Urinary bladder (tissue), 4 donors: ENCODE data around the gene ATP5ME. TPM values are rescaled to one million over a fixed set of nuclear protein-coding genes. Genes with fewer than 3 reads are reported as not detected.

ENCODE experiments used
- DNase-seq: peaks from one replicate; pipeline ENCODE4 v3.0.0-alpha.2; 2015; ENCODE audit errors: extremely low spot score
- H3K27ac ChIP-seq: one replicate; pipeline ENCODE4 v1.5.1; 2013; ENCODE audit warnings: low read depth, mild to moderate bottlenecking, moderate library complexity
- H3K36me3 ChIP-seq: one replicate; pipeline ENCODE4 v1.6.1; 2013; ENCODE audit warnings: mild to moderate bottlenecking, moderate library complexity; ENCODE audit not compliant: insufficient read depth
- H3K4me1 ChIP-seq: one replicate; pipeline ENCODE4 v1.6.1; 2013; ENCODE audit warnings: mild to moderate bottlenecking, moderate library complexity; ENCODE audit not compliant: insufficient read depth
- H3K4me3 ChIP-seq: one replicate; pipeline ENCODE4 v1.5.1; 2013; ENCODE audit warnings: low read depth, low read length
- WGBS: extraction: QIAGEN DNeasy Blood & Tissue Kit; methylation state at CpG from one replicate; pipeline ENCODE4 v1.1.7; 2013; 5-methylcytosine and 5-hydroxymethylcytosine counted together
- polyA plus RNA-seq: library from polyadenylated mRNA; stranded (reverse); fragments of 200-250 nt; gene quantifications from one replicate; pipeline ENCODE4 v1.2.3, GENCODE V29; 2013
- total RNA-seq: library from RNA; depleted of rRNA; stranded (reverse); fragments of >200 nt; gene quantifications from one replicate; pipeline ENCODE4 v1.2.3, GENCODE V29; 2014
- donor health status: healthy with polysubstance abuse.
- donor health status: healthy.

Gene ATP5ME
- total and polyA plus RNA-seq, 2 donors = 160 to 430 TPM

DNA sequence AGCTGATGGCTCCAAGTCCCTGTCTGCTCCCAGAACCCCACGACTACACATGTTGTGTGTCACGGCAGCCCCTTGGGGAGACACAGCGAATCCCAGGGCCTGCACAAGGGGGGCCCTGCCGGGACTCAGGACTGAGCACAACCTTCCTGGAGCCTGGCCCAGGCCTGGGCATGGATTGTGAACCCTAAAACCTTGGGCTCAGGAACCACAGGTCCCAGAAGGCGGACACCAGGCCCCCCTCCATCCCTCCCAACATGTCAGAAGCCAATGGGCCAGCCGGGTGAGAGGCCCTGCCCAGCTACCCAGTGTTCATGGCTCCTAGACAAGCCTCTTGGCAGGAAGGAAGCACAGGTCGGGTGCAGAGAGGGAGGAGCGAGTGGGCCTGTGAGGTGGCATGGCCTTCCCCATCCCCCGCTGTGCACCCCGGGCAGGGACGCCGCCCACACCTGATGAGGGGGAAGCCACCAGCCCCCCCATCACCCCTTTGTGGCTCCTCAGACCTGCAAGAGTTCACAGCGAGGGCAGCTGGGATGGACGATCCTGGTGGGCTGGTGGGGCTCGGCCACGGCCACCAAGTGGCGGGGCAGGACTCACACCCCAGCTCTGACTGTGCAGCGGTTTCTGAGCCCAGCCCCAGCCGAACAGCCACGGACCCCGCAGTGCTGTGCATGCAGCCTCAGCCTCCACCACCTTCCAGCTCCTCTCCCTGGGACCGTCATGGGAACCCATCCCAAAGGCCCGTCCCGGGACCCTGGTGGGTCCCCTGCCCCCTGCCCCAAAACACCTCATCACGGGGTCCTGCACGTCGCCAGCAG, 45.0 kb downstream of the ATP5ME start:
- H3K36me3 ChIP-seq = no peaks in the 10 kb centered on the region
- DNase-seq = no peak
- H3K4me3 ChIP-seq = no peak overlapping the region
- H3K4me1 ChIP-seq = no peaks in the 10 kb centered on the region
- 84% methylated on average over 27 of the region's 27 CpGs for WGBS
- no peak overlapping the region for H3K27ac ChIP-seq

DNA sequence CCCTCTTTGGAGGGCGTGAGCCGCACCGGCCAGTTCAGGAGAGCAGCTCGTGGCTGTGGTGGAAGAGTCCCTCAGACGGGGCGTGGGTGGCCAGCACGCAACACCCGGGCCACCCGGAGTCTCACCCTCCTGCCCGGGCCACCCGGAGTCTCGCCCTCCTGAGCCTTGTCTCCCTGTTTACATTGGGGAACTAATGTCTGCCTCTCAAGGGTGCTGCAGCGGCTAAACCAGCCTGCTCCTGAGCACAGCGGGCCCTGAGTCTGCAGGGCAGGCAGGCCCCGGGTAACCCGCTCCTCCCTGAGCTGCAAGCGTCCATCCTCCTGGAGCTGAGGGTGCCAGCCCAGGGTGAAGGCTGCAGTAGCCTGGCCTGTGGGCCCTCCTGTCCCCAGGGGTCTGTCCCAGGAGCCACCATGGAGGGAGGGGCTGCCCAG, 45.8 kb downstream of the ATP5ME start:
- Histone ChIP-seq H3K4me1 (no peaks in the 10 kb centered on the region), H3K4me3 (no peak overlapping the region), H3K36me3 (no peaks in the 10 kb centered on the region), H3K27ac (no peak overlapping the region)
- DNase-seq = no peak
- 91% methylated on average over 17 of the region's 17 CpGs for WGBS

DNA sequence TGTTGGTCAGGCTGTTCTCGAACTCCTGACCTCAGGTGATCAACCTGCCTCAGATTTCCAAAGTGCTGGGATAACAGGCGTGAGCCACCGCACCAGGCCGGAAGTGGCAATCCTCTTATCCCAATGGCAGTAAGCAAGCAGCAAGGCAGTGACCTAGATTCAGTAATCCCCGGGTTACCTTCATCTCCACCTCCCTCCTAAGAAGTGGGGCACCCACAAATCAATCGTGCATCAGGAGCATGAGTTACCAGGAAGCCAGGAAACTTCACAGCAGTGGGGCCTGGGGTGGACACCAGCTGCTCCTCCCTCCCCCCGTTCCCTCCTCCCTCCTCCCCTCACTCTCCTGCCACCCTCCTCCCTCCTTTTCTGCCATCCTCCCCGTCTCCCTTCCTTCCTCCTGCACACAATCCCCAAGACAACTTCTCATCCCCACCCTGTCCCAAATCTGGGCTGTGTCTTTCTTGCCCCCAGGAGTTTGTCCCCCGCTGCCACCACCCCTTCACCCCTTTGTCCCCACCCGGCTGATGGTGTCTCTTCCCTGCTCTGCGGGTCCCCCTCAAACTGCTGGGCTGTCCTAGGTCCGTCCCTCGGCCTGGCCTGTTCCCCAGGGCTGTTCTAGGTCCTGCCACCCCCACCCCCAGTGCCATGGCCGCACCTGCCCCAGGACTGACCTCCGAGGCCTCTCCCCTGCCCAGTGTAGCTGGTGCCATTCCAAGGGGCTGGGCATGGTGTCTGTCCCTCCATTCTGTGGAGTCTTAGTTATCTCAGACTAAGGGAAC, 46.5 kb downstream of the ATP5ME start:
- no peak overlapping the region for H3K27ac ChIP-seq
- no peaks in the 10 kb centered on the region for H3K36me3 ChIP-seq
- no peak overlapping the region for H3K4me3 ChIP-seq
- DNase-seq = no peak
- no peaks in the 10 kb centered on the region for H3K4me1 ChIP-seq
- 73% methylated on average over 14 of the region's 15 CpGs for WGBS

DNA sequence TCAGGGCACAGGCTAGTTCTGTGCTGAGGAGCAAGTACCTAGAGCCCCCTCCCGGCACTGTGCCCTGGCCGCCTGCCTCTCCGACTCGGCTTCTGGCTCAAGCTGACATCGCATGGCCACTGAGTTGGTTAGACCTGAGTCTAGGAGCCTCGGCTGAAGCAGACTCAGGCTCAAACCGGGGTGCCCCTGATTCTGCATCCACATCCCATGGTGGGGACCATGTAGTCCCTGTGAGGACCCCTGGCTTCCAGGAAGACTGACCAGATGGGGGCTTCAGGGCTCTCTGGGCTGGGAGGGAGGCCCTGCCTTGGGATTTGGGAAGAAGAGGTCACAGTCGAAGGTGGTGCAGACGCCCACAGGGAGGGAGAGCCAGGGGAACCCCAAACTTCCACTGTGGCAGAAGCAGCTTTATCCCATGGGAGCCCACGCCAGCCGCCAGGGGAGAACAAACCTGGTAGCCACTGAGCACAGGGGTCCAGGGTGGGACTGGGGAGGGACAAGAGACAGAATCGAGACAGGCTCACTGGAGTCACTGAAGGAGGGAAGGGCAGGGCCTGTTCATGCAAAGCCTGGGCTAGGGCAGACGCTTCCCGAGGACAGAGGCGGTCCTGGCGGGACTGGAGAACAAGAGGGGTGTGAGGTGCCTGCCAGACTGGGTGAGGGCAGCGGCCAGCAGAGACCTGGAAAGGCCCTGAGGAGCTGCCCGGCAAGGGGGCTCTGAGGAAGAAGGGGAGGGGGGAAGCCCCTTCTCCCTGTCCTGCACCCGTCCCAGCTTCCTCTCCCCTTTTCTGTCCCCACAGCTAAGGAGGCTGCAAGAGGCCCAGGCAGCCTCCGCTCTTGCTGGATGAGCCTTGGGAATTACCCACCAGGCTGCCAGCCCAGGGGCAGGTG, 47.6 kb downstream of the ATP5ME start:
- Histone ChIP-seq H3K4me3 (no peak overlapping the region), H3K4me1 (no peaks in the 10 kb centered on the region), H3K36me3 (no peaks in the 10 kb centered on the region), H3K27ac (no peak overlapping the region)
- 69% methylated on average over 20 of the region's 20 CpGs for WGBS
- no peak for DNase-seq

DNA sequence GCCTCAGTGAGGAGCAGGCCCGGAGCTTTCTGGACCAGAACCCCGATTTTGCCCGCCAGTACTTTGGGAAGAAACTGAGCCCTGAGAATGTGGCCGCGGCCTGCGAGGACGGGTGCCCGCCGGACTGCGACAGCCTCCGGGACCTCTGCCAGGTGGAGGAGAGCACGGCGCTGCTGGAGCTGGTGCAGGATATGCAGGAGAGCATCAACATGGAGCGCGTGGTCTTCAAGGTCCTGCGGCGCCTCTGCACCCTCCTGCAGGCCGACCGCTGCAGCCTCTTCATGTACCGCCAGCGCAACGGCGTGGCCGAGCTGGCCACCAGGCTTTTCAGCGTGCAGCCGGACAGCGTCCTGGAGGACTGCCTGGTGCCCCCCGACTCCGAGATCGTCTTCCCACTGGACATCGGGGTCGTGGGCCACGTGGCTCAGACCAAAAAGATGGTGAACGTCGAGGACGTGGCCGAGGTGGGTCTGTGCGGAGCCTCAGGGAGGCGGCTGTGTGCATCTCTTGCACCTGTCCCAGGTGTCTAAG, 48.4 kb downstream of the ATP5ME start:
- no peak overlapping the region for H3K4me3 ChIP-seq
- H3K27ac ChIP-seq = no peak overlapping the region
- H3K4me1 ChIP-seq = no peaks in the 10 kb centered on the region
- WGBS = 92% methylated on average over 39 of the region's 39 CpGs
- H3K36me3 ChIP-seq = no peaks in the 10 kb centered on the region
- DNase-seq = no peak

DNA sequence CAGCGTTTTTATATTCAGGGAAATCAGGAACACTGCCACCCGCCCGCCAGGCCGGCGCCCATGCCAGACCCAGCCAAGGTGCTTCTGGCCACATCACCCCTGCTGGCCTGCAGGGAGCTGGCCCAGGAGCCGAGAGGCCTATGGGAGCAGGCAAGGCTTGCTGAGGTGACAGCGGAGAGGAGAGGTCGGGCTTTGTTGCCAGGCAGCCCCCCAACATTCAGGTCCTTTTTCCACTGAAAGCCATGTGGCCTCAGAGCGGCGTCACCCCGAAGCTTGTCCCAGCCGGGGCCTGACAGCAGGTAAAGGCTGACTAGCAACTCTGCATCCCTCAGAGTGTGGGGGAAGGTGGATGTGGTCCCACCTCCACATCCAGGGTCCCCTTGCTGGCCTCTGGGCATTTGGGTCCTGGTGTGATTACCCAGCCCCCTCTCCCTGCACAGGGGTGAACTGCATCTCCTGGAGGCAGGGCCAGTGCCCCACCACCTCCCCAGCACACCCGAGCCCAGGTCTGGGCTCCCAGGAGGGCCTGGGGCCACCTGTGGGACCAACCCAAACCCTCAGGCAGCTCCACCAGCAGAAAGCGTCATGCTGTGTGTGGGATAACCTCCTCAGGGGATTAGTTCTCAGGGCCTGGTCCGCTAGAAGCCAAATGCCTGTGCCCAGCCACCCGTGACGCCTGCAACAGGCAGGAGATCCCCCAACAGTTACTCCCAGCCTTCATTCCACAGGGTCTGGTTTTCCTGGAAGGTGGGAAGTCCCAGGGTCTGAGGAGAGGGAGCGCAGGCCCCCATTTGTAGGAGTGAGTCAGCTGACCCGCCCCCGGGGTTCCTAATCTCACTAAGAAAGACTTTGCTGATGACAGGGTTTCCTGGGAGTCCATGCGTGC, 49.1 kb downstream of the ATP5ME start, which contains the start of gene PDE6B:
Gene PDE6B (plus strand): TSS at position 869 of the 886 bp plus-strand sequence. CDS start 54 bp downstream, outside the sequence.
- WGBS = 65% methylated on average over 21 of the region's 21 CpGs
- no peak for DNase-seq

DNA sequence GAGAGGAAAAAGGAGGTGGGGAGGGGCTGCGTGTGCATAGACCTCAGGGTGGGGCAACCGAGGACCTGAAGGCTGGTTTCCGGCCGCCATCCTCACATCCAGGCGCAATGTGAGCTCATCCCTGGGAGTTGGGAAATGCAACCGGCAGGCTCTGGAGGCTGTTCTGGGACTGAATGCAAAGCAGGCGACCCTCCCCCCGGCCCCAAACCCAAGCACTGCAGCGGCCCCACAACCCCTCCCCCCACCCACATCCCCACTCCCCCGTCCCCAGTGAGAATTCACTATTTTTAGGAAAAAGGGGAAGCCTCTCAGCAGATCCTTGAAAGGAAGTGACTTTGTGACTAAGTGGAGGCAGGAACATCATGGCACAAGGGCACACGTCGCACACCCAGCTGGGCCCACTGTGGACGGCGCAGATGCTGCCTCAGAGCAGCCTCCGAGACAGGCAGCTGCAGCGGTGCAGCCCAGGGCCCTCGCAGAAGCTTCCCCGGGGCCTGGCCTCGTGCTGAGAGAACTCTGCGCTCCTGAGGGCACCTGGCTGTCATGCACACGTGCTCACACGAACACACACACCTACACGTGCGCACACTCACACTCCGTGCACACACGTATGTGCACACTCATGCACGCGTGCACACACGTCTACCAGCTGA, 50.0 kb downstream of the ATP5ME start:
- no peaks in the 10 kb centered on the region for H3K4me1 ChIP-seq
- no peak for DNase-seq
- 53% methylated on average over 29 of the region's 29 CpGs for WGBS

More for the DNA sequence above, 49.1 kb downstream of the ATP5ME start, which contains the start of gene PDE6B:
- no peaks in the 10 kb centered on the region for H3K36me3 ChIP-seq
- H3K27ac ChIP-seq = no peak within 1 kb of the TSS
- no peak within 1 kb of the TSS for H3K4me3 ChIP-seq
- H3K4me1 ChIP-seq = no peaks in the 10 kb centered on the region

DNA sequence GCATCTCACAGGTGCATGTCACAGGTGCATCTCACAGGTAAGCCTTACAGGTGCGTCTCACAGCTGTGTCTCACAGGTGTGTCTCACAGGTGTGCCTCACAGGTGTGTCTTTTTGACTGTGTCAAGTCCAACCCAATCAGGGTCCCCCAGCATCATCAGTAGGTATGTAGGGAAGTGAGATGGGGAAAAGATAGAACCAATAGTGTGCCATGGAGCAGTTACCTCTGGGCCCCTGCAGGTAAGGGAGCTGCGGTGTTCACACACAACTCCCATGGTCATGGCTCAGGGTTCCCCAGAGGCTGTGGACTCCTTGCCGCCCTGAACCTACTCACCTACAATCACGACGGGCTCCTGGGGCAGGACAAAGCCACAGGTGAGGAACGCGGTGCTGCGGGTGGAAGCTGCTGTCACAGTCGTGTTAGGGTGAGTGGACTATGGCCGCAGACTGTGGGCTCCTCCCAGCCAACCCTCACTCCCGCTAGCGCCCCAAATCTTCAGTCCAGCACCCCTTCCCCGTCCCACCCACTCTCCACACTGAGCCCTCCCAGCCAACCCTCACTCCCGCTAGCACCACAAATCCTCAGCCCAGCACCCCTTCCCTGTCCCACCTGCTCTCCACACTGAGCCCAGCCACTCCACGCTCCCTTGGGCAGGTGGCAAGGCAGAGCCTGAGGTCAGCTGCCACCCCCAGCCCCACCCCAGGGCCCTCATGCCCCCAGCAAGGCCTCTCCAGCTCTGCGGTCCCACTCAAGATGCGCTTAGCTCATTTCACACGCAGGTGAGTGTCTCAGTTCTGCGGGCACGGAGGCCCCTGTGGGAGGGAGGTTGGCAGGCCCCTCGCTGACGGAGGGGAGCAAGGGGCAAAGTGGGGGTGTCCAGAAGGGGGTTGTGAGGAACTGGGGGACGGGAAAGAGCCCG, 50.8 kb downstream of the ATP5ME start:
- Histone ChIP-seq H3K27ac (no peak overlapping the region), H3K36me3 (no peaks in the 10 kb centered on the region), H3K4me1 (no peaks in the 10 kb centered on the region), H3K4me3 (no peak overlapping the region)
- no peak for DNase-seq
- 78% methylated on average over 24 of the region's 24 CpGs for WGBS

More for the DNA sequence above, 50.0 kb downstream of the ATP5ME start:
- no peaks in the 10 kb centered on the region for H3K36me3 ChIP-seq
- H3K4me3 ChIP-seq = no peak overlapping the region
- H3K27ac ChIP-seq = no peak overlapping the region

Other genes with a start within 250 kb of the ATP5ME start
- 56.5 TPM for gene ZNF721, start 175.1 kb downstream of the ATP5ME start, total RNA-seq
- gene ZNF721, start 175.1 kb downstream of the ATP5ME start, polyA plus RNA-seq = 12.4 TPM
- gene PIGG, start 175.1 kb downstream of the ATP5ME start, total RNA-seq = 38.8 TPM
- 35.9 TPM for gene PIGG, start 175.1 kb downstream of the ATP5ME start, polyA plus RNA-seq
- 0.21 TPM for gene TMEM271, start 98.0 kb downstream of the ATP5ME start, total RNA-seq
- gene TMEM271, start 98.0 kb downstream of the ATP5ME start, polyA plus RNA-seq = not detected
- gene PDE6B, start 48.7 kb downstream of the ATP5ME start, total RNA-seq = 6.2 TPM
- gene PDE6B, start 48.7 kb downstream of the ATP5ME start, polyA plus RNA-seq = 4.1 TPM
- gene MYL5, start 266 bp upstream of the ATP5ME start, total RNA-seq = 11.8 TPM
- 7.1 TPM for gene MYL5, start 266 bp upstream of the ATP5ME start, polyA plus RNA-seq
- 2.1 TPM for gene SLC49A3, start 14.9 kb upstream of the ATP5ME start, total RNA-seq
- 7.9 TPM for gene SLC49A3, start 14.9 kb upstream of the ATP5ME start, polyA plus RNA-seq
- 52.6 TPM for gene PCGF3, start 31.6 kb upstream of the ATP5ME start, total RNA-seq
- 36.1 TPM for gene PCGF3, start 31.6 kb upstream of the ATP5ME start, polyA plus RNA-seq
- 0.48 TPM for gene CPLX1, start 151.9 kb upstream of the ATP5ME start, total RNA-seq
- 3.6 TPM for gene CPLX1, start 151.9 kb upstream of the ATP5ME start, polyA plus RNA-seq